WI38 (cell line): ENCODE measurements around the gene ARSJ.

Source experiments
- H3K4me3 ChIP-seq: 2 replicates; pipeline ENCODE4 v1.5.1; 2011; ENCODE audit warnings: low read depth, mild to moderate bottlenecking, control low read depth, low read length
- TF ChIP-seq, protein P1 (sequence below): IDR thresholded peaks from 2 replicates; pipeline ENCODE4 v1.5.1; 2012; ENCODE audit warnings: low read depth, mild to moderate bottlenecking, control low read depth, low read length

The ARSJ gene

DNA sequence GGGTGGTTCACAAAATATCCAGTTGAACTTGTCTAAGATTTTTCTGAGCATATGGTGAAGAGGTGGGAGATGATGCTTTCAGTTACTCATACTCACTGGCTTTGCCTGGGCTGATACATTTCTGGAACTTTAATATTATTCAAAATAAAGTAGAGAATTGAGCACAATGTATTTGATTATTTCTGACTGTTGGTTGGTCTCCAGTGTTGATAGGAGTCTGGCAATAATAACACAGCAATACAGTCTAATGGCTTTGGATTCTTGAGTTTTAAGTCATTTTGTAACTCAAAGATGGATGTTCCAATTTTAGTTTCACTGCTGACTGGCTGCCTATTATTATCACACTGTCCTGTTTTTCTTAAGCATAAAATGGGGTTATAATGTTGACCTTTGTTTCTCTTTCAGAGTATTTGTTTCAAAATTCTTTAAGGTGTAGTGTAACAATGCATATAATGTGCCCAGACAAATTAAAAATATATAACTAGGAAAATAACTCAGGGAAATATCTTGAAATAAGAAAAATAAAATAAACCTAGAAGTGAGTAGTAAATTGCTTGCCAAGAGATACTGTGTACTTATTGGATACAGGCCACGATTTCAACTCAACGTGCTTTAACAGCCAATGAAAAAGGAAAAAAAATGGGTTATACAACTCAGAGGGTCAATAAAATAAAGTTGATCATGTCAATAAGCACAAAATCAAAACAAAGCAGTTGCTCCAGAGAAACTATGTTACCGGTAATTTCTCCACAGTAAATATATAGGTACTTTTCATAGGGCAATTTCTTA, 99.0 kb downstream of the ARSJ start:
- TF ChIP-seq, protein P1, sequence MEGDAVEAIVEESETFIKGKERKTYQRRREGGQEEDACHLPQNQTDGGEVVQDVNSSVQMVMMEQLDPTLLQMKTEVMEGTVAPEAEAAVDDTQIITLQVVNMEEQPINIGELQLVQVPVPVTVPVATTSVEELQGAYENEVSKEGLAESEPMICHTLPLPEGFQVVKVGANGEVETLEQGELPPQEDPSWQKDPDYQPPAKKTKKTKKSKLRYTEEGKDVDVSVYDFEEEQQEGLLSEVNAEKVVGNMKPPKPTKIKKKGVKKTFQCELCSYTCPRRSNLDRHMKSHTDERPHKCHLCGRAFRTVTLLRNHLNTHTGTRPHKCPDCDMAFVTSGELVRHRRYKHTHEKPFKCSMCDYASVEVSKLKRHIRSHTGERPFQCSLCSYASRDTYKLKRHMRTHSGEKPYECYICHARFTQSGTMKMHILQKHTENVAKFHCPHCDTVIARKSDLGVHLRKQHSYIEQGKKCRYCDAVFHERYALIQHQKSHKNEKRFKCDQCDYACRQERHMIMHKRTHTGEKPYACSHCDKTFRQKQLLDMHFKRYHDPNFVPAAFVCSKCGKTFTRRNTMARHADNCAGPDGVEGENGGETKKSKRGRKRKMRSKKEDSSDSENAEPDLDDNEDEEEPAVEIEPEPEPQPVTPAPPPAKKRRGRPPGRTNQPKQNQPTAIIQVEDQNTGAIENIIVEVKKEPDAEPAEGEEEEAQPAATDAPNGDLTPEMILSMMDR, result no peak
- H3K4me3 ChIP-seq, result no peak overlapping the region

DNA sequence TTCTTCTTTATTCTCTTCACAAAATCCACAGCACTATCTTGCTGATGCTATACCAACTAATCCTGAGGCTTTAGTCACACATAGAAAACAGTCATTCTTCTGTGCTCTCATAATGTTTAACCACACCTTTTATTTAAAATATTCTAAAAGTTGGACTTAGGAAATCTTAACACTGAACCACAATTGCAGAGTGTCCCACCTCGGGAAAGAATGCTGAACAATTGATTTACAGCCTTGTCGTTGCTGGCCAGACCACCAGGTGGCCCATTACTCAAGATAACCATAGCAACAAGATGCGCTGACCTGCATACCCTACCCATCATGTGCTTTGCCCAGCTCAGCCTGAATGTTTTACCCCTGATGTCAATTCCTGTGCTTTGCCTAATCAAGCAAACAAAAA, 100.8 kb downstream of the ARSJ start:
- H3K4me3 ChIP-seq, result no peak overlapping the region
- TF ChIP-seq, protein P1, result 0 out of 2 replicates have a peak, but pooled peaks have one; percentile 16

DNA sequence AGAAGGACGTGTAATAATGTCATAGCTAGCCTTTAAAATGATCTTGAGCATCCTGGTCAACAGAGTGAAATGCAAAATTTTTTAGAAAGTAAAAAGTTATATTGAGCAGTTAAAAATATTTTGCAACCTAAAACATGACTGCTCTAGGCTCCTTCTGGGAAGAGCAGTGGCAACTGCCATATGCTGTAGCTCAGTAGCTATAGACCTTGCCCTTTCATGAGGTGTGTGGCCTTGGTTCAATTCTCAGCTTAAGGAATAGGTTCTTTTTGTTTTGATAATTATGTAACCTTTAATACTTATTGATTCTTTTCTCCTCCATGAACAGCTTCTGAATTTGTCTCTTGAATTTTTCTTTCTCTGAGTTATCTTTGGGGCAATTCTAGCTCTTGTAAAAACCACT, 105.0 kb downstream of the ARSJ start:
- no peak overlapping the region for H3K4me3 ChIP-seq
- TF ChIP-seq, protein P1, result no peak

DNA sequence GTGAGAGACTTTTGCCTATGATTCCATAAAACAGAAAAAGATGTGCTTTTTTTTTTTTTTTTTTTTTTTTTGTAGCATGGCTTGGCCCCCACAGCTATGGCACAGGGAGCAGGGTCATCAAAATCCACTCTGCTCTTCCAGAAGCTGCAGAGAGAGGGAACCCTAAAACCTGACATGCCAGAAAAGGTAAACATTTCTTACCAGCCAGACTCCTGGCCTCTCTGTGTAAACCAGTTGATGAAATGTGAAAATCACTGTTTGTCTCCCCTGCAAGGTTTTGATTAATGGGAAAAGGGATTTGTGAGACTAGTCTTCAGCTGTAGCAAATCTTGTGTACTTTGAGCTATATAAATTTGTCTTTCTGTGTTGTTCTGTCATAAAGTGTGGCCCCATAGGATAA, 105.9 kb downstream of the ARSJ start:
- TF ChIP-seq, protein P1, result no peak
- no peak overlapping the region for H3K4me3 ChIP-seq

DNA sequence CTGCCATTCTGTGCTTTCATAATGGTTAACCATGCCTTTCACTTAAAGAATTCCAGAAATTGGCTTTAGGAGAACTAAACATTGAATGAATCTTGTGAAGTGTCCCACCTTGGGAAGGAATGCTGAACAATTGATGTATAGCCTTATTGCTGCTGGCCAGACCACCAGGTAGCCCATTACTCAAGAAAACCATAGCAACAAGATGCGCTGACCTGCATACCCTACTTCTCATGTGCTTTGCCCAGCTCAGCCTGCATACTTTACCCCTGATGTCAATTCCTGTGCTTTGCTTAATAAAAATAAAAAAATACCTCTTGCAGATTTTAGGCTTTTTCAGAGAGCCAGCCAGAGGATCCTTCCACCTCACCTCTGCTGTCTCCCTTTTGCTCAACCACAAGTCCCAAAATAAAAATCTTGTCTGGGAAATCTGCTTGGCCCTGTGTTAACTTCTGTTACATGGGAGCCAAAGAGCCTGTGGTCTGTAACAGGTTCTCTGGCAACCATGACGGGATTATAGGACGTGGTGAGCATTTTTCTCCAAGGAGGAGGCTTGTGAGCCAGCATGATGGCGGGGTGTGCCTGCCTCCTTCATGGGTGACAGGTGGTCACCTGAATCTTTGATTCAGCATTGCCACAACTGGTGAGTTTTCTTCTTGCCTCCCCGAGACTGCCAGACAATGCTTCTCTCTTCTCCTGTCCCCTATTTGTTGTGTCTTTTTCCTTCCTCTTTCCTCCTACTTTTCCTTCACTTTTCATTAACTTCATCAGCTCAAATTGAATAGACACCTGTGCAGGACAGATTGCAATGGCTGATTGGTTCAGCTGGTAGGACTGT, 106.8 kb downstream of the ARSJ start:
- TF ChIP-seq, protein P1, result no peak
- no peak overlapping the region for H3K4me3 ChIP-seq

DNA sequence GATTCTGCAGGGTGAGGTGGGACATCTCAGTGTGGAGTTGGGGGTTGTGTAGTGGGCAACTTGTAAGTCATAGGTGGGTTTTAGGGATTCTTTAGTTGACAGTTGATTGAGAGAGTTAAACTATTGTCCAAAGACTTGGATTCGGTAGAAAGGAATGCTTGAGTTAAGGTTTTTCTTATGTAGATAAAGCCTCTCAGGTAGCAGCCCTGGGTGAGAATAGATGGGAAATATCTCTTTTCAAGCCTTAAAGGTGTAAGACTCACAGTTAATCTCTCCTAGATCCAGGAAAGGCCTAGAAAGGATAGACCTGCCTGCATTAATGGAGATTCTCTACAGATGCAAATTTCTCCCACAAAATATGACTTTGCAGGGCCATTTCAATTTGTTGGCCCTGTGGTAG, 108.4 kb downstream of the ARSJ start:
- H3K4me3 ChIP-seq, result no peak overlapping the region

More for the DNA sequence above, 108.4 kb downstream of the ARSJ start:
- TF ChIP-seq, protein P1, result no peak
